GM12873 (cell line): ENCODE data around the gene OAS2.

Source experiments
- TF ChIP-seq, protein P1 (sequence below): IDR thresholded peaks from 2 replicates; pipeline ENCODE4 v1.5.1; 2012; ENCODE audit warnings: low read depth, mild to moderate bottlenecking, moderate library complexity, low read length, control low read depth; ENCODE audit not compliant: insufficient read depth; ENCODE audit errors: missing control alignments

OAS2 gene

GRCh38 chr12:112974904-112975303 is 3.4 kb upstream of the OAS2 start:
- TF ChIP-seq, protein P1, sequence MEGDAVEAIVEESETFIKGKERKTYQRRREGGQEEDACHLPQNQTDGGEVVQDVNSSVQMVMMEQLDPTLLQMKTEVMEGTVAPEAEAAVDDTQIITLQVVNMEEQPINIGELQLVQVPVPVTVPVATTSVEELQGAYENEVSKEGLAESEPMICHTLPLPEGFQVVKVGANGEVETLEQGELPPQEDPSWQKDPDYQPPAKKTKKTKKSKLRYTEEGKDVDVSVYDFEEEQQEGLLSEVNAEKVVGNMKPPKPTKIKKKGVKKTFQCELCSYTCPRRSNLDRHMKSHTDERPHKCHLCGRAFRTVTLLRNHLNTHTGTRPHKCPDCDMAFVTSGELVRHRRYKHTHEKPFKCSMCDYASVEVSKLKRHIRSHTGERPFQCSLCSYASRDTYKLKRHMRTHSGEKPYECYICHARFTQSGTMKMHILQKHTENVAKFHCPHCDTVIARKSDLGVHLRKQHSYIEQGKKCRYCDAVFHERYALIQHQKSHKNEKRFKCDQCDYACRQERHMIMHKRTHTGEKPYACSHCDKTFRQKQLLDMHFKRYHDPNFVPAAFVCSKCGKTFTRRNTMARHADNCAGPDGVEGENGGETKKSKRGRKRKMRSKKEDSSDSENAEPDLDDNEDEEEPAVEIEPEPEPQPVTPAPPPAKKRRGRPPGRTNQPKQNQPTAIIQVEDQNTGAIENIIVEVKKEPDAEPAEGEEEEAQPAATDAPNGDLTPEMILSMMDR: no peak

GRCh38 chr12:112977139-112977538 is 1.2 kb upstream of the OAS2 start:
- TF ChIP-seq, protein P1: no peak

DNA sequence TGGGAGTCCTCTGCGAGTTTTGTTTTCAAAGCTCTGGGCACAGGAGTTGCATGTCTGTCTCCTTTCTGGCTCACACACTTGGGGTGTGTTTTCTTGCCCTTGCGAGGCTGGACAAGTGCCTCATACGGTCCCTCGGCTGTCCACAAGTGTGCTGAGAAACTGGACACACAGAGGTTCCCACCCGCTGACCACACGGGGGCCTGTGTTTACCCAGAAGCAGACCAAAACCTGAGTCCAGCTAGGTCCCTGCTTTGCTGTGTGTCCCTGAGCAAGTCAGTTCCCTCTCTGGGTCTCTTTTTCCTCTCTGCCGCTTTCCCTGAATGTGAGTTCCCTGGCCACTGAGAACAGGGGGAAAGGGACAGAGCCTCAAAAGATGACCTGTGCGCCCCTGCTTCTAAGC is 678 bp upstream of the OAS2 start:
- TF ChIP-seq, protein P1: no peak

GRCh38 chr12:112979041-112979680 is 842 bp downstream of the OAS2 start:
- TF ChIP-seq, protein P1: no peak

DNA sequence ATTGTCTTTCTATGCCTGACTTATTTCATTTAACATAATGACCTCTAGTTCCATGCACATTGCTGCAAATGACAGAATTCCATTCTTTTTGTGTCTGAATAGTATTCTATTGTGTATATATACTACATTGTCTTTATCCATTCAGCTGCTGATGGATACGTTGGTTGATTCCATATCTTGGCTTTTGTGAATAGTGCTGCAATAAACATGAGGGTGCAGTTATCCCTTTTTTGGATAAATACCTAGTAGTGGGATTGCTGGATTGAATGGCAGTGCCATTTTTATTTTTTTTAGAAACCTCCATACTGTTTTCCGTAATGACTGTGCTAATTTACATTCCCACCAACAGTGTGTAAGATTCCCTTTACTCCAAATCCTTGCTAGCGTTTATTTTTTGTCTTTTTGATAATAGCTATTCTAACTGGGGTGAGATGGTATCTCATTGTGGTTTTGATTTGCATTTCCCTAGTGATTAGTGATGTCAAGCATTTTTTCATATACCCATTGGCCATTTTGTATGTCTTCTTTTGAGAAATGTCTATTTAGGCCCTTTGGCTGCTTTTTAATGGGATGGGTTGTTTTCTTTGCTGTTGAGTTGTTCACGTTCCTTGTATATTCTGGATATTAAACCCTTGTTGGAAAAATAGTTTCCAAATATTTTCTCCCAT is 2.3 kb downstream of the OAS2 start:
- TF ChIP-seq, protein P1: no peak

- TF ChIP-seq, protein P1: no peak
Observed at GRCh38 chr12:112985642-112986290, 7.4 kb downstream of the OAS2 start.

GRCh38 chr12:112986291-112986800 is 8.0 kb downstream of the OAS2 start:
- TF ChIP-seq, protein P1: no peak
